Caco-2 (cell line): ENCODE data around the gene INHA. TPM values are rescaled to one million over a fixed set of nuclear protein-coding genes. Genes with fewer than 3 reads are reported as not detected.
A peak's percentile ranks its signal among the peaks of the same experiment; 100 is the strongest.

Experiments used
- BruUV-seq: library from RNA; stranded (reverse); fragments of 400-500 nt; replicated peaks from 2 replicates; lab custom pipeline; 2021; lab: Mats Ljungman, UMichigan
- CTCF ChIA-PET: fragments of 300-600 bp; sonication (Branson Sonifier 250); formaldehyde crosslinking; loops from one replicate; lab custom pipeline; 2022; ENCODE audit warnings: antibody characterized with exemption; lab: Charles Lee
- POLR2A ChIA-PET: fragments of 300-600 bp; sonication (Branson Sonifier 250); formaldehyde crosslinking; loops from one replicate; lab custom pipeline; 2022; ENCODE audit warnings: antibody characterized with exemption; lab: Charles Lee
- DNase-seq, 2 experiments: peaks; one replicate each; pipeline versions ENCODE4 v3.0.0 to v3.0.0-alpha.2; 2020 to 2022
- H3K27me3 ChIP-seq: replicated peaks from 2 replicates; pipeline ENCODE4 v1.6.0; 2011; ENCODE audit warnings: low read length; ENCODE audit not compliant: control insufficient read depth, insufficient read depth
- H3K36me3 ChIP-seq: 2 replicates; pipeline ENCODE4 v1.5.1; 2011; ENCODE audit warnings: low read length; ENCODE audit not compliant: control insufficient read depth, insufficient read depth
- H3K4me1 ChIP-seq: fragments of 250-450 bp; sonication (Bioruptor Pico); 2 replicates; pipeline ENCODE4 v1.5.1; 2020; ENCODE audit warnings: mild to moderate bottlenecking
- H3K4me3 ChIP-seq: 2 replicates; pipeline ENCODE4 v1.5.1; 2011; ENCODE audit warnings: low read depth, mild to moderate bottlenecking, control low read depth, low read length
- H3K9me3 ChIP-seq: fragments of 250-450 bp; sonication (Bioruptor Pico); 2 replicates; pipeline ENCODE4 v1.5.1; 2020; ENCODE audit warnings: mild to moderate bottlenecking, moderate library complexity
- H3K27ac Mint-ChIP-seq: one replicate; pipeline ENCODE4 v1.8.0; 2022; ENCODE audit warnings: mixed read lengths; ENCODE audit not compliant: unreplicated experiment
- H3K27me3 Mint-ChIP-seq: one replicate; pipeline ENCODE4 v1.8.0; 2022; ENCODE audit warnings: mixed read lengths; ENCODE audit not compliant: insufficient read depth, unreplicated experiment
- H3K36me3 Mint-ChIP-seq: one replicate; pipeline ENCODE4 v1.8.0; 2022; ENCODE audit warnings: mild to moderate bottlenecking, mixed read lengths; ENCODE audit not compliant: insufficient read depth, unreplicated experiment
- H3K4me1 Mint-ChIP-seq: one replicate; pipeline ENCODE4 v1.8.0; 2022; ENCODE audit warnings: low read depth, mixed read lengths; ENCODE audit not compliant: unreplicated experiment
- H3K4me3 Mint-ChIP-seq: one replicate; pipeline ENCODE4 v1.8.0; 2022; ENCODE audit warnings: mild to moderate bottlenecking, moderate library complexity, mixed read lengths; ENCODE audit not compliant: unreplicated experiment
- H3K9me3 Mint-ChIP-seq: one replicate; pipeline ENCODE4 v1.8.0; 2022; ENCODE audit warnings: mixed read lengths; ENCODE audit not compliant: unreplicated experiment
- CTCF ChIP-seq, 2 experiments: fragments of 200-600 bp in 1 of 2; IDR thresholded peaks; 1 replicate in 1 of 2; 2 replicates in 1 of 2; pipeline versions ENCODE4 v1.5.1 to v1.8.0; 2011 to 2022; ENCODE audit warnings: antibody characterized with exemption in 1 of 2, control low read depth in 1 of 2, inconsistent platforms in 1 of 2, low read depth in 1 of 2, low read length in 1 of 2, mild to moderate bottlenecking in 1 of 2, moderate library complexity in 1 of 2; ENCODE audit not compliant: insufficient read depth in 1 of 2, severe bottlenecking in 1 of 2, unreplicated experiment in 1 of 2
- intact Hi-C: fragments of 100-400 bp; cut with micrococcal nuclease; formaldehyde crosslinking; loops from one replicate; pipeline ENCODE4 v1.10.0; 2022; ENCODE audit not compliant: unreplicated experiment
- total RNA-seq: library from RNA; stranded (reverse); gene quantifications from 2 replicates; pipeline ENCODE4 v1.2.3, GENCODE V29; 2022

INHA gene
- total RNA-seq, 1 experiment from 2014 or later, result 1.5 TPM

GRCh38 chr2:219575566-219576504 lies 3.7 kb downstream of the INHA start:
- POLR2A ChIA-PET, result interaction anchor here (0.5 to 0.6 kb wide), 2 partner anchors 10 to 16 kb away, joined by 3 read pairs; no protein-coding TSS in a partner anchor
- no peak for DNase-seq
- CTCF ChIA-PET, result no interaction called here
- H3K4me1 ChIP-seq, result peaks cover 24% of the 10 kb centered on the region
- H3K27me3 Mint-ChIP-seq, result no peaks in the 10 kb centered on the region
- intact Hi-C loops, result no loop called here
- H3K4me1 Mint-ChIP-seq, result peaks cover 35% of the 10 kb centered on the region
- no TSS peak for BruUV-seq
- H3K27me3 ChIP-seq, result no peaks in the 10 kb centered on the region
- no peak overlapping the region for H3K4me3 ChIP-seq
- TF ChIP-seq CTCF (IDR thresholded peaks at IDR 0.05; ENCODE audit: insufficient read depth in 1 of 2, low read depth in 1 of 2, low read length in 1 of 2, severe bottlenecking in 1 of 2, unreplicated experiment in 1 of 2), result no peak
- no peaks in the 10 kb centered on the region for H3K36me3 ChIP-seq
- H3K9me3 Mint-ChIP-seq, result no peaks in the 10 kb centered on the region
- no peaks in the 10 kb centered on the region for H3K9me3 ChIP-seq
- no peak overlapping the region for H3K27ac Mint-ChIP-seq
- no peaks in the 10 kb centered on the region for H3K36me3 Mint-ChIP-seq
- no peak overlapping the region for H3K4me3 Mint-ChIP-seq

GRCh38 chr2:219576505-219577388 lies 4.6 kb downstream of the INHA start:
- CTCF ChIA-PET, result interaction anchor here (0.6 kb wide), 1 partner anchor 119 kb away, joined by 3 read pairs; no protein-coding TSS in a partner anchor

More at GRCh38 chr2:219576505-219577388, 4.6 kb downstream of the INHA start:
- TF ChIP-seq CTCF (IDR thresholded peaks at IDR 0.05; ENCODE audit: insufficient read depth in 1 of 2, low read depth in 1 of 2, low read length in 1 of 2, severe bottlenecking in 1 of 2, unreplicated experiment in 1 of 2), result no peak
- peak overlapping the region; percentile 36 for H3K4me3 Mint-ChIP-seq
- H3K27ac Mint-ChIP-seq, result no peak overlapping the region
- intact Hi-C loops, result no loop called here
- DNase-seq, result peak; percentile 64 to 71
- H3K36me3 Mint-ChIP-seq, result no peaks in the 10 kb centered on the region
- POLR2A ChIA-PET, result interaction anchor here (0.6 kb wide), 2 partner anchors 20 to 21 kb away, joined by 3 to 4 read pairs; no protein-coding TSS in a partner anchor
- Histone ChIP-seq H3K4me1 (peaks cover 21% of the 10 kb centered on the region), H3K36me3 (no peaks in the 10 kb centered on the region), H3K4me3 (no peak overlapping the region), H3K9me3 (no peaks in the 10 kb centered on the region), H3K27me3 (no peaks in the 10 kb centered on the region)
- peaks cover 32% of the 10 kb centered on the region for H3K4me1 Mint-ChIP-seq
- H3K27me3 Mint-ChIP-seq, result no peaks in the 10 kb centered on the region
- no TSS peak for BruUV-seq
- no peaks in the 10 kb centered on the region for H3K9me3 Mint-ChIP-seq
